Measurements from ENCODE around the gene JARID2. TPM values are rescaled to one million over a fixed set of nuclear protein-coding genes. Genes with fewer than 3 reads are reported as not detected.

Gene JARID2
- total and polyA plus RNA-seq, 4 donors = 1.4 to 12.3 (median 3.4) TPM

- Histone ChIP-seq H3K4me3 (ENCODE audit: low read depth in 1 of 3, low read length in 3 of 3) (no peak overlapping the region), H3K27ac (ENCODE audit: low read depth in 1 of 2, low read length in 2 of 2) (no peak overlapping the region), H3K9me3 (ENCODE audit: control insufficient read depth in 4 of 4, low read length in 3 of 4) (no peaks in the 10 kb centered on the region), H3K36me3 (ENCODE audit: control insufficient read depth in 4 of 4, insufficient read depth in 3 of 4, low read depth in 1 of 4, low read length in 3 of 4) (peaks cover 1 to 32% (median 7%) of the 10 kb centered on the region in 4 donors), H3K9ac (ENCODE audit: low read depth in 1 of 2, low read length in 2 of 2) (no peak overlapping the region), H3K4me1 (ENCODE audit: control insufficient read depth in 4 of 4, insufficient read depth in 4 of 4, low read length in 3 of 4) (peaks cover 0 to 3% (median under 1%) of the 10 kb centered on the region in 4 donors), H3K27me3 (ENCODE audit: control insufficient read depth in 4 of 4, insufficient read depth in 4 of 4, low read length in 3 of 4) (no peaks in the 10 kb centered on the region)
- no peak for DNase-seq (ENCODE audit: low spot score)
- TF ChIP-seq TAF1 (conservative IDR thresholded peaks at IDR 0.05) (no peak), MAX (IDR thresholded peaks at IDR 0.05) (no peak), FOXA1 (IDR thresholded peaks at IDR 0.05) (no peak), GABPA (IDR thresholded peaks at IDR 0.05 in 1 of 2, conservative IDR thresholded peaks at IDR 0.05 in 1 of 2) (no peak), RAD21 (IDR thresholded peaks at IDR 0.05) (no peak)
- TF ChIP-seq, protein P1, sequence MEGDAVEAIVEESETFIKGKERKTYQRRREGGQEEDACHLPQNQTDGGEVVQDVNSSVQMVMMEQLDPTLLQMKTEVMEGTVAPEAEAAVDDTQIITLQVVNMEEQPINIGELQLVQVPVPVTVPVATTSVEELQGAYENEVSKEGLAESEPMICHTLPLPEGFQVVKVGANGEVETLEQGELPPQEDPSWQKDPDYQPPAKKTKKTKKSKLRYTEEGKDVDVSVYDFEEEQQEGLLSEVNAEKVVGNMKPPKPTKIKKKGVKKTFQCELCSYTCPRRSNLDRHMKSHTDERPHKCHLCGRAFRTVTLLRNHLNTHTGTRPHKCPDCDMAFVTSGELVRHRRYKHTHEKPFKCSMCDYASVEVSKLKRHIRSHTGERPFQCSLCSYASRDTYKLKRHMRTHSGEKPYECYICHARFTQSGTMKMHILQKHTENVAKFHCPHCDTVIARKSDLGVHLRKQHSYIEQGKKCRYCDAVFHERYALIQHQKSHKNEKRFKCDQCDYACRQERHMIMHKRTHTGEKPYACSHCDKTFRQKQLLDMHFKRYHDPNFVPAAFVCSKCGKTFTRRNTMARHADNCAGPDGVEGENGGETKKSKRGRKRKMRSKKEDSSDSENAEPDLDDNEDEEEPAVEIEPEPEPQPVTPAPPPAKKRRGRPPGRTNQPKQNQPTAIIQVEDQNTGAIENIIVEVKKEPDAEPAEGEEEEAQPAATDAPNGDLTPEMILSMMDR (IDR thresholded peaks at IDR 0.05; ENCODE audit: low read depth, low read length, missing input control) = no peak
- 98% methylated on average over 29 of the region's 29 CpGs for WGBS
These were observed 271.2 kb downstream of the JARID2 start for GRCh38 chr6:15516923-15517560.

- TF ChIP-seq ZBTB33 (IDR thresholded peaks at IDR 0.05) = no peak
- no peak for TF ChIP-seq EGR1 (IDR thresholded peaks at IDR 0.05; ENCODE audit: low read depth in 2 of 2)
- TF ChIP-seq, protein P2, sequence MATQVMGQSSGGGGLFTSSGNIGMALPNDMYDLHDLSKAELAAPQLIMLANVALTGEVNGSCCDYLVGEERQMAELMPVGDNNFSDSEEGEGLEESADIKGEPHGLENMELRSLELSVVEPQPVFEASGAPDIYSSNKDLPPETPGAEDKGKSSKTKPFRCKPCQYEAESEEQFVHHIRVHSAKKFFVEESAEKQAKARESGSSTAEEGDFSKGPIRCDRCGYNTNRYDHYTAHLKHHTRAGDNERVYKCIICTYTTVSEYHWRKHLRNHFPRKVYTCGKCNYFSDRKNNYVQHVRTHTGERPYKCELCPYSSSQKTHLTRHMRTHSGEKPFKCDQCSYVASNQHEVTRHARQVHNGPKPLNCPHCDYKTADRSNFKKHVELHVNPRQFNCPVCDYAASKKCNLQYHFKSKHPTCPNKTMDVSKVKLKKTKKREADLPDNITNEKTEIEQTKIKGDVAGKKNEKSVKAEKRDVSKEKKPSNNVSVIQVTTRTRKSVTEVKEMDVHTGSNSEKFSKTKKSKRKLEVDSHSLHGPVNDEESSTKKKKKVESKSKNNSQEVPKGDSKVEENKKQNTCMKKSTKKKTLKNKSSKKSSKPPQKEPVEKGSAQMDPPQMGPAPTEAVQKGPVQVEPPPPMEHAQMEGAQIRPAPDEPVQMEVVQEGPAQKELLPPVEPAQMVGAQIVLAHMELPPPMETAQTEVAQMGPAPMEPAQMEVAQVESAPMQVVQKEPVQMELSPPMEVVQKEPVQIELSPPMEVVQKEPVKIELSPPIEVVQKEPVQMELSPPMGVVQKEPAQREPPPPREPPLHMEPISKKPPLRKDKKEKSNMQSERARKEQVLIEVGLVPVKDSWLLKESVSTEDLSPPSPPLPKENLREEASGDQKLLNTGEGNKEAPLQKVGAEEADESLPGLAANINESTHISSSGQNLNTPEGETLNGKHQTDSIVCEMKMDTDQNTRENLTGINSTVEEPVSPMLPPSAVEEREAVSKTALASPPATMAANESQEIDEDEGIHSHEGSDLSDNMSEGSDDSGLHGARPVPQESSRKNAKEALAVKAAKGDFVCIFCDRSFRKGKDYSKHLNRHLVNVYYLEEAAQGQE (IDR thresholded peaks at IDR 0.05) = no peak
- TF ChIP-seq MAX (IDR thresholded peaks at IDR 0.05) = no peak
- TF ChIP-seq GABPA (IDR thresholded peaks at IDR 0.05 in 1 of 2, conservative IDR thresholded peaks at IDR 0.05 in 1 of 2) = no peak
- TF ChIP-seq, protein P1 (IDR thresholded peaks at IDR 0.05; ENCODE audit: low read depth, low read length, missing input control) = no peak
- TF ChIP-seq NR2F2 (IDR thresholded peaks at IDR 0.05) = no peak
- TF ChIP-seq ATF3 (IDR thresholded peaks at IDR 0.05) = no peak
- no peak for TF ChIP-seq HNF4A (conservative IDR thresholded peaks at IDR 0.05)
- no peak for TF ChIP-seq FOXA2 (IDR thresholded peaks at IDR 0.05)
- TF ChIP-seq FOXA1 (IDR thresholded peaks at IDR 0.05) = no peak
- 96% methylated on average over 11 of the region's 11 CpGs for WGBS
- no peak overlapping the region for H3K9ac ChIP-seq (ENCODE audit: low read depth in 1 of 2, low read length in 2 of 2)
- no peaks in the 10 kb centered on the region for H3K4me1 ChIP-seq (ENCODE audit: control insufficient read depth in 4 of 4, insufficient read depth in 4 of 4, low read length in 3 of 4)
- no peaks in the 10 kb centered on the region for H3K9me3 ChIP-seq (ENCODE audit: control insufficient read depth in 4 of 4, low read length in 3 of 4)
- no peak overlapping the region for H3K27ac ChIP-seq (ENCODE audit: low read depth in 1 of 2, low read length in 2 of 2)
- H3K4me3 ChIP-seq (ENCODE audit: low read depth in 1 of 3, low read length in 3 of 3) = no peak overlapping the region
- peaks cover 3 to 32% (median 8%) of the 10 kb centered on the region in 4 donors for H3K36me3 ChIP-seq (ENCODE audit: control insufficient read depth in 4 of 4, insufficient read depth in 3 of 4, low read depth in 1 of 4, low read length in 3 of 4)
- H3K27me3 ChIP-seq (ENCODE audit: control insufficient read depth in 4 of 4, insufficient read depth in 4 of 4, low read length in 3 of 4) = no peaks in the 10 kb centered on the region
- DNase-seq (ENCODE audit: low spot score) = no peak
These were observed 271.7 kb downstream of the JARID2 start for GRCh38 chr6:15517600-15517999.

Data from liver (tissue), 9 donors.